SKM-1 (cell line): ENCODE results near the gene SORL1-AS1.

Experiments used
- DNase-seq: peaks from one replicate; lab custom pipeline; 2025; ENCODE audit not compliant: unreplicated experiment; lab: John Stamatoyannopoulos, UW

SORL1-AS1 gene

DNA sequence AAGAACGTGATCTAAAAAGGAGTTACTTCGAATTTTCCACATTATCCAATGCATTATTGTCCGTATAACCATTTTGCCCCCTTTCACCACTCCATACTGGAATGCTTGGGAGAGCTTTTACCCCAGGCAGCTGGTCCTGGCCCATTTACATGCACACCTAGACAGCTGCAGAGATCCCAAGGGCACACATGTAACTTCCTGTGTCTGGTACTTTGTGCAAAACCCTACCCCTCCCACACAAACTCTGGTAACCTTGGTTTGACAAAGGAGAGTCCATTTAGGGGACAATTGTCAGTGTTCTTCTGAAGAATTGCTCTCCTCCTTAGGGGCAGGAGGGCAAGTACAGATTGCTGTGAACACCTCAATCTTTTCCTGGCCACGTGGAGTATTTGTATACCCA is 58.0 kb downstream of the SORL1-AS1 start:
- DNase-seq: no peak

DNA sequence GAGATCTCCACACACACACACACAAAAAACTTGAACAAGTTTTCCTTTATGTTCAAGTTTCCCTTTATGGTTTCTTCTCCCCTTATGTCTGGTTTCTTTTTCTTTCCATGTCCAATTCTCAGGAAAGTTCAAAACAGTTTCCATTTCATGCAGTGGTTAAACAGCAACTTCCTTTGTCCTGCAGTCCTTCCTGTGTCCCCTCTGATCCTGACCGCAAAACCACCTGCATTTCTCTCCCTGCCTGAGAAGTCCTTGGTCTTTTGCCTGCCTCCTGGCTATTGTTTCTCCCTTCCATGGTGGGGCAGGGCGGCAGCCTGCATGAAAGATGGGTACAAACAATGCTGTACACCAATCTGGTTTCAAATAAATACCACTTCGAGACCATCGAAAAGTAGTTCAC is 58.9 kb downstream of the SORL1-AS1 start:
- DNase-seq: no peak

DNA sequence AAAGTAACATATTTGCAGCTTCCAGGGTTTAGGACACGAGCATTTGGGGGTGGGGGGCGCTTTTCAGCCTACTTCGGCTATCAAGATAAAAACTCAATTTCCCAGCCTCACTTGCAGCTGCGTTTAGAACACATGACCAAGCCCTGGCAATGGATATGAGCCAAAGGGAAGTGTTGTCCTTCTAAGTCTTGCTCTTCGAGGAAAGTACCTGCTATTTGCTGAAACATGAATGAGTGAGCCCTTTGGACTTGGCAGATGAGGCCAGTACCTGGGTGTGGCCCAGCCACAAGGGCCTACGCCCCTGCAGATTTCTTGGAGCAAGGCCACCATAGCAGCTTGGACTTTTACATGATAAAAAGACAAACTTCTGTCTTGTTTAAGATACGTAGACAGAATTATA is 60.9 kb downstream of the SORL1-AS1 start:
- no peak for DNase-seq

DNA sequence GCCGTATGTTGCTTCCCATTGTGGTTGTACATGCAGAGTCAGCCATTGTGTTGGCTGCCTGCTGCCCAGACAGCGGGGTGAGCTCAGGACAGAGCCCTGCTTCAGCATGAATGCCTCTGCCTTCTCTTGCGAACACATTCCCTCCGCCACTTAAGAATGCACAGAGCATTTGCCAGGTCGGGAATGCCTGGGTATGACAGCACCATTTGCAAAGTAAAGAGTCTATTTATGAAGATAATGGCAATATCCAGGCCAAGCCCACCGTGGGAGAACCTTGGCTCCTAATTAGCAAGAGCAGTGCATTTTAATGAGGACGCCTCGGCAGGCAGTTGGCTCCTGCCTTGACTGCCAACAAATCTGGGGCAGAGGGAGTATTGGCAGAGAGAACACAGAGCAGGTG is 63.1 kb downstream of the SORL1-AS1 start:
- DNase-seq: no peak
